HG02623 (cell line): ENCODE data around the gene PAPPA2.

Source experiments
- ATAC-seq: cut with Tn5 transposase; IDR thresholded peaks from one replicate; pipeline ENCODE4 v1.9.1; 2021; ENCODE audit warnings: moderate library complexity; ENCODE audit not compliant: unreplicated experiment

Gene PAPPA2

GRCh38 chr1:176843352-176844297 lies 380.6 kb downstream of the PAPPA2 start:
- no peak for ATAC-seq

- ATAC-seq = no peak
These were observed 384.1 kb downstream of the PAPPA2 start for GRCh38 chr1:176847052-176847451.

GRCh38 chr1:176849281-176849680 lies 386.3 kb downstream of the PAPPA2 start:
- ATAC-seq = no peak

- ATAC-seq = no peak
These were observed 387.9 kb downstream of the PAPPA2 start for GRCh38 chr1:176850871-176851270.

GRCh38 chr1:176852124-176852523 lies 389.1 kb downstream of the PAPPA2 start:
- ATAC-seq = no peak

GRCh38 chr1:176853503-176853902 lies 390.5 kb downstream of the PAPPA2 start:
- ATAC-seq = no peak

GRCh38 chr1:176854121-176854520 lies 391.1 kb downstream of the PAPPA2 start:
- ATAC-seq = no peak

- ATAC-seq = no peak
These were observed 392.1 kb downstream of the PAPPA2 start for GRCh38 chr1:176854758-176855745.

- ATAC-seq = no peak
These were observed 394.7 kb downstream of the PAPPA2 start for GRCh38 chr1:176857632-176858031.

GRCh38 chr1:176858433-176858916 lies 395.5 kb downstream of the PAPPA2 start:
- ATAC-seq = no peak

GRCh38 chr1:176863613-176864012 lies 400.6 kb downstream of the PAPPA2 start:
- no peak for ATAC-seq

GRCh38 chr1:176864211-176864610 lies 401.2 kb downstream of the PAPPA2 start:
- ATAC-seq = no peak

GRCh38 chr1:176866011-176866714 lies 403.2 kb downstream of the PAPPA2 start:
- ATAC-seq = no peak

GRCh38 chr1:176869577-176869976 lies 406.6 kb downstream of the PAPPA2 start:
- no peak for ATAC-seq

- no peak for ATAC-seq
These were observed 414.1 kb downstream of the PAPPA2 start for GRCh38 chr1:176876966-176877515.

- no peak for ATAC-seq
These were observed 414.6 kb downstream of the PAPPA2 start for GRCh38 chr1:176877557-176877956.

- no peak for ATAC-seq
These were observed 416.0 kb downstream of the PAPPA2 start for GRCh38 chr1:176878750-176879536.

GRCh38 chr1:176879784-176880620 lies 417.0 kb downstream of the PAPPA2 start:
- ATAC-seq = no peak
